DMS79 (cell line): ENCODE results near the gene APP.
A peak's percentile ranks its signal among the peaks of the same experiment; 100 is the strongest.
"Not testable (repeated sequence)": the region's sequence is repeated elsewhere in the genome, so short reads cannot be mapped to it uniquely, and the experiment has no call there.

Source experiments
- DNase-seq: peaks from one replicate; lab custom pipeline; 2025; lab: John Stamatoyannopoulos, UW

The APP gene

GRCh38 chr21:26099610-26100219 lies 70.9 kb downstream of the APP start:
- no peak for DNase-seq

DNA sequence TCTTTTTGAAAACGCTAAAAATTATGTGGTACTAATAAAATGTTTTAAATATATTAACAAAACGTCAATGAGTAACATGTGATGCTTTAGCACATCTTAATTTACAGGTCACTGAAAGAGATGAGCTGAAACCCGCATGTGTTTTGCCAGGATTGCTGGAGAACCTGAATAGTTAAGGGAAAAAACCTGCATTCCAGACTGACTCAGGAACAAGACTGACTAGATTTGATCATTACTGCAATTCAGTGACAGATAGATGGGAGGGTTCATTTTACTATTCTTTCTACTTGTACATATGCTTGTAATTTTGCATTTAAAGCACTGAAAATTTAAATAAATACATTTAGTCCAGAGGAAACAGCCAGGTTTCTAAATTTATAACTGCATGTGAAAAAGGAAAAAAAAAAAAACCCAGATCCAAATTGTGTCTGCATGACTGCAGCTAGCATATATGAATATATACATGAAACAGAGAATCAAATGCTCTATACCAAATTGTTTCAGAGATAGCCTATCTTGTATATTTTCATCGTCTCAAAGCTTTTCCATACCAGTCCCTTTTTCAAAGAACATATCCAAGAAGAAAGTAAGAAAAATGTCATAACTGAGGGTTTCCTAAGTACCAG lies 71.7 kb downstream of the APP start:
- DNase-seq, result no peak

DNA sequence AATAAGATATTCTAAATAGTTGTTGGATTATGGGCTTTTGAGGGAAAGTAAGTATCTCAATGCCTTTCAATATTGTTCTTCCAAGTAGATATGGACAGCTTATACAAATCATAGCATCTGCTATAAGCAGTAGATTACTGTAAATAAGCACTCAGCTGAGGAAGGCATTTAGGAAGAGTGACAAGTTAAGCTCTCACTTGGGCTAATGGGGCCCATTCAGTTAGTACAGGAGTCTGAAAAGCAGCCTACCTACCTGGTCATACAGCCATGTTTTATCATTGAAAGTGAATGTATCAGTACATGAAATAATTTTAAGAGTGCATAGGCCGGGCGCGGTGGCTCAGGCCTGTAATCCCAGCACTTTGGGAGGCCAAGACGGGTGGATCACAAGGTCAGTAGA lies 73.1 kb downstream of the APP start:
- DNase-seq, result no peak

GRCh38 chr21:26096494-26097371 lies 73.8 kb downstream of the APP start:
- no peak for DNase-seq

DNA sequence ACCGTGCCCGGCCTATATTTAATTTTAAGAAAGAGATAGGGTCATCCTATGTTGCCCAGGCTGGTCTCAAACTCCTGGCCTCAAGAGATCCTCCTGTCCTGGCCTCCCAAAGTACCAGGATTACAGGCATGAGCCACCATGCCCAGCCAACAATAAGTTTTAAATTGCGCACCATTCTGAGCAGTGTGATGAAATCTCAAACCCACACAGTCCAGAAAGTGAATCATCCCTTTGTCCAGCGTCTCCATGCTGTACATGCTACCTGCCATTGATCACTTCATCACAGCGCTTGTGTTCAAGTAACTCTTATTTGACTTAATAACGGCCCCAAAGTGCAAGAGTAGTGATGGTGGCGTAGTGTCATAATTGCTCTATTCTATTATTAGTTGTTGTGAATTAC lies 75.4 kb downstream of the APP start:
- no peak for DNase-seq

GRCh38 chr21:26093122-26093521 lies 77.4 kb downstream of the APP start:
- DNase-seq, result no peak

DNA sequence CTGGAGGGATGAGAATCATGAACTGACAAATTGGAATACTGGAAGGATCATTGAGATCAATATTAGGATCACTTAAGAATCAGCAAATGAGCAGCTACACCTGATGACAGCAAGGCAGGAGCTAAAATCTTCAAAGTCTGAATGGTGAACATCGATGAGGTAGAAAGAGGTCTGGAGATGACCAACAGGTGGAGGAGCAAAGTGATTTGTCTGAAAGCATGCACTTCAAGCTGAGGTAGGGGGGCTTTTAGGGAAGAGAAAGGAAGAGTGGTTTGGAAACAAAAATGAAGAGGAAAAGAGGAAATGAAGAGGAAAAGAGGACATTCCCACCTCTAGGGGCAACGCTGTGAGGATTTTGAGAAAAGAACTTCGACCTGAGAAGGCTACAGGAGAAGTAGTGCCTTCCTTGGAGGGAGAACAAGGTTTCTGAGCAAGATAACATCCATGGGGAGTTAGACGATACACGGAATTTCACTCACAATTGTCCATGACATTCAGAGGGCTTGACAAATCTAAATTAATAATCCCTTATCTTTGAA lies 79.0 kb downstream of the APP start:
- no peak for DNase-seq

DNA sequence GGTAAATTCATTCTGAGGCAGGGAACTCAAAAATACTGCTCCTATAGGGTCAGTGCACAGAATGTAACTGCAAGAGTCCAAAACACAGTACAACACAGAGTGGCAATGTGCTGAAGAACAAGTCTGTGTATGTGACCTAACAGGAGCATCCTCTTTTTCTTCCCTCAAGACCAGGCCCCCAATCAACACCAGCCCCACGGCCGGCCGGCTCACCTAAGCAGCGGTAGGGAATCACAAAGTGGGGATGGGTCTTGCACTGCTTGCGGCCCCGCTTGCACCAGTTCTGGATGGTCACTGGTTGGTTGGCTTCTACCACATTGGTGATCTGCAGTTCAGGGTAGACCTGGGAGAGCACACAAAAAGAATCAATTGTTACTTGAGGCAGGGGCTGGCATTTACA lies 80.8 kb downstream of the APP start:
- DNase-seq, result no peak

GRCh38 chr21:26087223-26087918 lies 83.2 kb downstream of the APP start:
- peak; percentile 17 for DNase-seq

GRCh38 chr21:26085882-26086281 lies 84.7 kb downstream of the APP start:
- no peak for DNase-seq

DNA sequence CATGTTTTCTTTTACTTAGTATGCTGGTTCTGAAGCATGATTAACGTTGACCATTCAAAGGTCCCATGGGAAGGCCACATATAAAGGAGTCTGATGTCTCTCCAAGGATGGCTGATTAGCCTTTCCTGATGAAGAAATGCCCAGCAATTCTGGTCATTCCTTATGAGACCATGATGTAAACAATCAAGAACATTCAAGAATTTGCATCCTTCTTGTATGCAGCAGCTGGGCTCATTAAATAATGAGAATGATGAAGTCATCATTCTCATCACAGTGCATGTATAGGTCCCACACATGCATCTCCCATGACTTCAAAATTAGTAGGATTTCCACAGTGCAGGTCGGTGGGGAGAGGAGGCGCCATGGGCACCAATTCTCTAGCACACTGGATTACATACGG lies 85.4 kb downstream of the APP start:
- DNase-seq, result no peak

DNA sequence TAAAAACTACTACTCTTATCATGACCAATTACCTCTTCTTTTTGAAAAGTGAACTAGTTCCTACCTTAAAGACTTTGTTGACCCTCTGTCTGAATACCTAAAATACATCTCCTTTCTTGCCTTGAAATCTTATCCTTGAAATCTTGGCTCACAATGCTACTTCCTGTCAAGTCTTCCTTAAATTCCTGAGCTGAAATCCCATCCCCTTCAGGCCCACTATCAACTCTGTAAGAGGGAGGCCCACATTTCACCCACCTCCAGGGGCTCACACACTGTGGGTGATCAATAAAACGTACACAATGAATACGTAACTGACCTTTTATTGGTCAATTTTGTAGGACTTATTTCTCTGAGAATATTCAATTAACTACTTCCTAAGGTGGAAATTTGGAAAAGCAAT lies 88.0 kb downstream of the APP start:
- DNase-seq, result no peak

GRCh38 chr21:26081175-26081760 lies 89.3 kb downstream of the APP start:
- not testable (repeated sequence) for DNase-seq

DNA sequence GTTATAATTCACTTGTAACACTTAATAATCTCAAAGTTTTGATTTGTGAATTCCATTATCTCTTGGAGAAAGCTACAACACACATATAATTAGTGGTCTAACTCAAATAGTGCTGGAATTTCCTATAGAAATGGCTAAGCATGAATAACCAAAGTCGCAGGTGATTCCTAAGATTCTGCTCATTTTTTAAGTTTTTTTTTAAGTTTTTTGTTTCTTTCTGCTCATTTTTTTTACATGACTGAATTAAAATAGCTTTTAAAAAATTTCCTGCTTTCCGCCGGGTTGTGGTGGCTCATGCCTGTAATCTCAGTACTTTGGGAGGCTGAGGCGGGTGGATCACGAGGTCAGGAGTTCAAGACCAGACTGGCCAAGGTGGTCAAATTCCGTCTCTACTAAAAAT lies 90.4 kb downstream of the APP start:
- DNase-seq, result no peak

- DNase-seq, result no peak
Measured at GRCh38 chr21:26079366-26079765, 91.2 kb downstream of the APP start.

GRCh38 chr21:26077521-26077920 lies 93.0 kb downstream of the APP start:
- DNase-seq, result no peak

DNA sequence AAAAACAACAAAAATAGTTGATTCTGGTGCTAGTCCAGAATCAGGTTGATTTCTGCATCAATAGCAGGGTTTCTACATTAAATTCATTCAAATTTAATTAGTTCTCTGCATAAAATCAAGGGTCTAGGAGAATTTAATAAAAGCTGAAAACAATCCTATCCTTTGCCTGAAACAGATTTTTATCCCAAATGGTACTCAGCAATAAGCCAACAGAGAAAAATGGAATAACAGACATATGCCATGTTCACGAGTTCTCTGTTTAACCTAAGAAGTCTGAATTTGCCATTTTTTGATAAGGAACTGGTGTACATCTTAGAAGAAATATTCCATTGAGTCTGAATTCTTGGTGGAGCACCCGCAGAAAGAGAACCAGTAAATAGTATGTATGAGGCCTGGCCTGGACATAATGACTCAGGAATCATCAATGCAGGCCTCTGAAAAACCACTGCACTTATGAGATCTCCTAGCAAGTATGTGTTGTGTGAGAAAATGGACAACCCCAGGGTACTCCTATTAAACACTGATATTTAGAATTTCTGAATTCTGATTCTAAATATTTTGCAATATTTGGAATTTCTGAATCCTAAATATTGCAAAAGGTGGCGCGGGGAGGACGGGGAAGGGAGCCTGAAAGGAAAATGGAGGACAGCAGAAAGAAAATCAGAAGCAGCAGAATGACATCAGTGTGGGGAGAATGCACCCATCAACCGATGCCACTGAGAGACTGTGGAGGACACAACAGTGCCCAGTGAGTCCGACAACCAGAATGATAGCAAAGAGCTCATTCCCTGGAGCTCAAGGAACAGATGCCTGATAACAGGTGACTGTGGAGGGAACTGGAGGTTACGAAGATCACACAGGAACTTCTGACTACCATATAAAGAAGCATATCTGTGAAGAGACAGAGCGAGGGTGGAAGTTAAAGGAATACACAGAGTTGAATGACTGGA lies 97.6 kb downstream of the APP start:
- no peak for DNase-seq

DNA sequence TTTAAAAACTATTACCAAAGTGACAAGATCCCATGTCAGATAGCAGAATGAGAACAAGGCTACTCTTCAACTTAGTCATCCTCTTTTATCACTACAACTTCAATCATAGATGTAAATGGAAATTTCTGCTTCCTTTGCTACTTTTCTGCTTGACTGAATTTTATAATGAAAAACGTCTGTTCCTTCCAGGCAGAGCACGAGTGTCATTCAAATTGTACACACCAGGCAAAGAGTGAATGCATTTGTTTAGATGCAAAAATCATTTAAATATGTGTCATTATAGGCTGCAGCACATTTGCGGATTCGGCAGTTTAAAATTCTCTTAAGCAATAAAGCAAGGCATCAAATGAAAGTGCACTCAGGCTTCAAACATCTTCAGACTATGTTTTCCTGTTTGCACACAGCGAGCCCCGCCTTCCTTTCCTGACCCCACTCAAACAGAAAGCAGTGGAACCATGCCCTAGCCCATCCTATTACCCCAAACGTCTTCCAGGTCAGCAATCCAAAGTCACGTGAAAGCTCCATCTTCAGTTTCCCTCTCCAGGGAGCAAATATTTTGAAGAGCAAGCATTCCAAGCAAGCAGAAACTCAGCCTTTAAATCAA lies 99.6 kb downstream of the APP start:
- peak; percentile 56 for DNase-seq

DNA sequence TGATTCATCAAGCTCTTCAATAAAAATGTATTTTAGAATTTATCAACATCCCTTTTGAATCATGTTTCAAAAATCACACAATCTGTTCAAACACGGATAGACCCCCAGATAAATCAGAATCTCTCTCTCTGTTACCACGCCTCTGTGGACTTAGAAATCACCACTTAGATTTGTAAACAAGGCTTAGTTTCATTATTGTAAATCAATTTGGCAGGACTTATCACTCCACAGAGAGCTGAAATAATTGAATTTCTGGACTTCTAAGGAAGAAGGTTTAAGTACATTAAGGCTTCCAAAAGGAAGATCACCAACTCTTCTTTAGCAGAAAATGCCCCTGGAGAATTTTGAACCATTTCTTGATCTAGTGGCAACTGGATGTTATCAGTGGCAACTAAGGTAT lies 100.4 kb downstream of the APP start:
- no peak for DNase-seq

DNA sequence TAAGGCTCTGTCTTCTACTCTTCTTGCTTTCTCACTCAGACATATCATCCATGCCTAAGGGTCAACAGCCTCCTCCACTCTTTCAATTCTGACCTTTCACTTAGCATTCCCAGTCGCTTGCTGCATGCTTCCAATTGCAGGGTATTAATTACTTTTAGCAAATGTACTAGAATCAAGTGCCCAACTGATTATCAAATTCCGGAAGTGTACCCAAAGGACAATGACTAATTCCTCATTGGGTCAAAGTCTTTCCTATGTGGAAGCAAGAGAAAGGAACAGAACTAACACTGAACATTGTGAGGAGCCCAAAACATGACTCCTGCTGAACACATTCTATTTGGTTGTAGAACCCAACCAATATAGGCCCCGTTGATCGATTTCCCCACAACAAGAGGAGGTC lies 101.8 kb downstream of the APP start:
- no peak for DNase-seq
